GM19452 (cell line): ENCODE measurements around the gene ZNF775.

Source experiments
- ATAC-seq: cut with Tn5 transposase; IDR thresholded peaks from one replicate; pipeline ENCODE4 v1.9.1; 2021; ENCODE audit not compliant: unreplicated experiment

ZNF775 gene

GRCh38 chr7:150368884-150369747, 10.0 kb upstream of the ZNF775 start:
- ATAC-seq = peak; percentile 43

- no peak for ATAC-seq
Measured at GRCh38 chr7:150369748-150370501, 9.2 kb upstream of the ZNF775 start.

GRCh38 chr7:150370612-150371071, 8.5 kb upstream of the ZNF775 start:
- no peak for ATAC-seq

- ATAC-seq = no peak
Measured at GRCh38 chr7:150371131-150371995, 7.8 kb upstream of the ZNF775 start.

GRCh38 chr7:150371996-150372270, 7.2 kb upstream of the ZNF775 start:
- ATAC-seq = no peak

GRCh38 chr7:150372271-150373048, 6.7 kb upstream of the ZNF775 start:
- no peak for ATAC-seq

GRCh38 chr7:150373049-150373801, 5.9 kb upstream of the ZNF775 start:
- ATAC-seq = no peak

- ATAC-seq = no peak
Measured at GRCh38 chr7:150374026-150374425, 5.1 kb upstream of the ZNF775 start.

- no peak for ATAC-seq
Measured at GRCh38 chr7:150374472-150374871, 4.7 kb upstream of the ZNF775 start.

GRCh38 chr7:150375662-150376521, 3.2 kb upstream of the ZNF775 start:
- no peak for ATAC-seq

- ATAC-seq = no peak
Measured at GRCh38 chr7:150376560-150376959, 2.6 kb upstream of the ZNF775 start.

GRCh38 chr7:150377196-150377595, 1.9 kb upstream of the ZNF775 start:
- ATAC-seq = no peak

- ATAC-seq = no peak
Measured at GRCh38 chr7:150377635-150378034, 1.5 kb upstream of the ZNF775 start.

GRCh38 chr7:150378115-150378852, 846 bp upstream of the ZNF775 start:
- no peak for ATAC-seq

GRCh38 chr7:150379441-150380379, 580 bp downstream of the ZNF775 start:
- ATAC-seq = peak; percentile 5

- peak; percentile 25 for ATAC-seq
Measured at GRCh38 chr7:150380463-150380862, 1.3 kb downstream of the ZNF775 start.

GRCh38 chr7:150381096-150381495, 2.0 kb downstream of the ZNF775 start:
- no peak for ATAC-seq
